Heart right ventricle (tissue), 16 donors: ENCODE data around the gene FARP1. TPM values are rescaled to one million over a fixed set of nuclear protein-coding genes. Genes with fewer than 3 reads are reported as not detected.

Experiments
- ATAC-seq, 8 donors: fragments of 200-7000 bp; cut with Tn5 transposase; one replicate each; pipeline ENCODE4 v1.9.1; 2020; ENCODE audit warnings: mild to moderate bottlenecking in 8 of 8, moderate library complexity in 8 of 8, moderate number of reproducible peaks in 1 of 8
- DNase-seq, 2 donors: peaks; one replicate each; pipeline ENCODE4 v3.0.0-alpha.2; 2020
- H3K27ac ChIP-seq, 10 donors: fragments of 200-600 bp; sonication (generic) in 2 of 10; one replicate each; pipeline versions ENCODE4 v1.5.0 to v1.8.0; 2020 to 2022; ENCODE audit warnings: mild to moderate bottlenecking in 3 of 10
- H3K27me3 ChIP-seq, 7 donors: fragments of 200-600 bp; one replicate each; pipeline ENCODE4 v1.8.0; 2021 to 2022; ENCODE audit warnings: mild to moderate bottlenecking in 2 of 7
- H3K36me3 ChIP-seq, 9 donors: fragments of 200-600 bp; sonication (generic) in 1 of 9; one replicate each; pipeline versions ENCODE4 v1.5.0 to v1.8.0; 2020 to 2022; ENCODE audit warnings: mild to moderate bottlenecking in 2 of 9
- H3K4me1 ChIP-seq, 9 donors: fragments of 200-600 bp; sonication (generic) in 1 of 9; one replicate each; pipeline versions ENCODE4 v1.5.0 to v1.8.0; 2020 to 2022; ENCODE audit warnings: mild to moderate bottlenecking in 4 of 9
- H3K4me3 ChIP-seq, 10 donors: fragments of 200-600 bp; sonication (generic) in 2 of 10; one replicate each; pipeline versions ENCODE4 v1.5.0 to v1.8.0; 2020 to 2022; ENCODE audit warnings: mild to moderate bottlenecking in 7 of 10, moderate library complexity in 2 of 10
- H3K9me3 ChIP-seq, 11 donors: fragments of 200-600 bp in 10 of 11; sonication (generic) in 2 of 11; one replicate each; pipeline versions ENCODE4 v1.5.0 to v1.8.0; 2013 to 2022; ENCODE audit warnings: mild to moderate bottlenecking in 2 of 11, control low read depth in 1 of 11, moderate library complexity in 1 of 11
- CTCF ChIP-seq, 9 donors: fragments of 200-600 bp; sonication (generic) in 2 of 9; IDR thresholded peaks; one replicate each; pipeline versions ENCODE4 v1.5.0 to v1.8.0; 2021 to 2022; ENCODE audit warnings: antibody characterized with exemption in 9 of 9, mild to moderate bottlenecking in 5 of 9, moderate library complexity in 1 of 9
- WGBS, 2 donors: extraction: QIAGEN DNeasy Blood & Tissue Kit; methylation state at CpG; one replicate each; pipeline ENCODE4 v1.1.7; 2013; ENCODE audit warnings: inconsistent platforms in 1 of 2; 5-methylcytosine and 5-hydroxymethylcytosine counted together
- intact Hi-C, 10 donors: fragments of 100-400 bp; cut with DNase I; formaldehyde crosslinking; loops; one replicate each; pipeline versions ENCODE4 v1.11.1 to v1.14.2; 2022
- polyA plus RNA-seq, 2 donors: library from polyadenylated mRNA; stranded (reverse); fragments of 200-250 nt; gene quantifications; one replicate each; pipeline ENCODE4 v1.2.3, GENCODE V29; 2013
- total RNA-seq, 10 donors: library from RNA; stranded (reverse); fragmentation: NEBNext Ultra II Directional in 3 of 10; extraction: Animal tissue kit (Norgen Biotek cat#: 25700) in 3 of 10; gene quantifications; one replicate each; pipeline versions ENCODE4 v1.2.1 to v1.2.4, GENCODE V29; 2021 to 2023
- donor health status: Arrhythmogenic right ventricular cardiomyopathy.
- donor health status: ischemic (EF 13 %, LVEDD 7.1; RV severe dilation, severe dysfunction).
- donor health status: healthy with polysubstance abuse.
- donor health status: DM: no; HTN: yes; CAD: no.
- donor health status: DM: no; HTN: no; CAD: no.
- donor health status: ischemic (EF 25% LVEDD 6.9; RV normal size, moderate dysfunction).
- donor health status: ischemic (EF 25% LVEDD 5.7; RV mildly dilated, moderate dysfunction).
- donor health status: healthy.
- donor health status: DM: yes; HTN: yes; CAD: no.
- donor health status: Ischemic cardiomyopathy.
- donor health status: ischemic (EF 35%, LVEDD 5.7; RV mildly dilated, moderate dysfunction).
- donor health status: nonischemic (EF 11% LVEDD 7.7; RV severe dilation, severe dysfunction).
- donor health status: DM: yes; HTN: yes; CAD: no.
- donor health status: PGD.
- donor health status: ischemic (EF 29% LVEDD 5.4; RV normal size, mild dysfunction).
- donor health status: nonischemic (EF 23%, LVEDD 6.1; RV moderate dilation, normal function).

FARP1 gene
- total and polyA plus RNA-seq, 12 donors = 6.9 to 72.9 (median 17.1) TPM

GRCh38 chr13:98158172-98158899 lies 15.4 kb downstream of the FARP1 start:
- WGBS, 2 donors = 83% methylated on average over 5 of the region's 5 CpGs
- no peak for TF ChIP-seq CTCF (IDR thresholded peaks at IDR 0.05)
- ATAC-seq (peak in 2 of 8 donors; percentile 61), DNase-seq (peak in 1 of 2 donors; percentile 21)
- no peak overlapping the region for H3K27ac ChIP-seq
- intact Hi-C loops = no loop called here
- peaks cover 0 to 12% (median 0%) of the 10 kb centered on the region in 9 donors for H3K36me3 ChIP-seq
- H3K9me3 ChIP-seq = no peaks in the 10 kb centered on the region
- H3K4me1 ChIP-seq = peaks cover 0 to 11% (median 0%) of the 10 kb centered on the region in 9 donors
- H3K27me3 ChIP-seq = no peaks in the 10 kb centered on the region
- H3K4me3 ChIP-seq = no peak overlapping the region

DNA sequence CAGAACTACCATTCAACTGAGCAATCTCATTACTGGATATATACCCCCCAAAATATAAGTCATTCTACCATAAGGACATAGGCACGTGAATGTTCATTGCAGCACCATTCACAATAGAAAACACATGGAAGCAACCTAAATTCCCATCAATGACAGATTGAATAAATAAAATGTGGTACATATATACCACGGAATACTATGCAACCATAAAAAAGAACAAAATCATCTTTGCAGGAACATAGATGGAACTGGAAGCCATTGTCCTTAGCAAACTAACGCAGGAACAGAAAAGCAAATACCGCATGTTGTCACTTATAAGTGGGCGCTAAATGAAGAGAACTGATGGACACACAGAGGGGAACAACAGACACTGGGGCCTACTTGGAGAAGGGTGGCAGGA lies 20.0 kb downstream of the FARP1 start:
- ATAC-seq (no peak), DNase-seq (no peak)
- no peak overlapping the region for H3K4me3 ChIP-seq
- TF ChIP-seq CTCF (IDR thresholded peaks at IDR 0.05) = no peak
- no peaks in the 10 kb centered on the region for H3K27me3 ChIP-seq
- H3K4me1 ChIP-seq = peaks cover 0 to 9% (median 0%) of the 10 kb centered on the region in 9 donors
- H3K27ac ChIP-seq = no peak overlapping the region
- peaks cover 0 to 12% (median 0%) of the 10 kb centered on the region in 9 donors for H3K36me3 ChIP-seq
- no peaks in the 10 kb centered on the region for H3K9me3 ChIP-seq
- 97 to 98% methylated on average over 5 of the region's 5 CpGs for WGBS, 2 donors
- intact Hi-C loops = no loop called here

DNA sequence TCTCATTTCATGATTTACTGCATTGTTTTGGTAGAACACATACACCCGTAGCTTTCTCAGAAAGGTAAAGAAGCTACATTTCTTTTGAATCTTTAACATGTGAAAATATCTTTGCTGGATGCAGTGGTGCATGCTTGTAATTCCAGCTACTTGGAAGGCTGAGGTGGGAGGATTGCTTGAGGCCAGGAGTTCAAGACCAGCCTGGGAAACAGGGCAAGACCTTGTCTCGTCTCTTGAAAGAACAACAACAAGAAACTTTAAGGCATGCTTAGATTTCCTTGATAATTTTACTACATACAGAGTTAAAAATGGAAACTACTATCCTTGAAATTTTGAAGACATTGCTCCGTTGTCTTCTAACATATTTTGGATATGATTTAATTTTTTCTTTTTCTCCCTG lies 26.4 kb downstream of the FARP1 start:
- no peak for ATAC-seq
- Histone ChIP-seq H3K36me3 (no peaks in the 10 kb centered on the region), H3K27me3 (no peaks in the 10 kb centered on the region), H3K4me1 (peaks cover 6 to 33% (median 28%) of the 10 kb centered on the region in 9 donors), H3K27ac (no peak overlapping the region), H3K9me3 (no peaks in the 10 kb centered on the region), H3K4me3 (no peak overlapping the region)
- WGBS, 2 donors = 79 to 83% methylated on average over 3 of the region's 3 CpGs
- no peak for DNase-seq
- intact Hi-C loops = no loop called here
- no peak for TF ChIP-seq CTCF (IDR thresholded peaks at IDR 0.05)

- Histone ChIP-seq H3K27me3 (no peaks in the 10 kb centered on the region), H3K27ac (peak overlapping the region in 8 of 10 donors; percentile 51 to 74 (median 61)), H3K9me3 (no peaks in the 10 kb centered on the region), H3K4me3 (peak overlapping the region in 8 of 10 donors; percentile 1 to 35 (median 18)), H3K4me1 (peaks cover 6 to 47% (median 34%) of the 10 kb centered on the region in 9 donors), H3K36me3 (peaks cover 0 to 8% (median 0%) of the 10 kb centered on the region in 9 donors)
- ATAC-seq = peak; percentile 36 to 79 (median 68)
- no peak for TF ChIP-seq CTCF (IDR thresholded peaks at IDR 0.05)
- WGBS, 2 donors = 17 to 18% methylated on average over 14 of the region's 14 CpGs
- peak; percentile 39 to 44 for DNase-seq
- intact Hi-C loops = no loop called here
Observed at GRCh38 chr13:98171900-98172589, 29.2 kb downstream of the FARP1 start.
